ENCODE measurements around the gene SLC35B1. TPM values are rescaled to one million over a fixed set of nuclear protein-coding genes. Genes with fewer than 3 reads are reported as not detected.

The SLC35B1 gene
- total and polyA plus RNA-seq, 10 of the 15 experiments (the other 5 are each of a cell fraction or from before 2014, with no cell fraction given): 40.0 to 113 (median 51.6) TPM

- peak; percentile 60; the same call in 1 of the 2 replicates for TF ChIP-seq BMI1 (IDR thresholded peaks at IDR 0.05; ENCODE audit: borderline replicate concordance)
- no peak for TF ChIP-seq ETV6 (conservative IDR thresholded peaks at IDR 0.05 in 1 of 2, IDR thresholded peaks at IDR 0.05 in 1 of 2; ENCODE audit: borderline replicate concordance in 1 of 2, low read depth in 1 of 2)
- TF ChIP-seq MLLT1 (IDR thresholded peaks at IDR 0.05): peak; percentile 82
- peak; percentile 45; the same call in 1 of the 2 replicates for TF ChIP-seq RAD51 (IDR thresholded peaks at IDR 0.05)
- peak; percentile 92 for TF ChIP-seq SPI1 (IDR thresholded peaks at IDR 0.05; ENCODE audit: borderline replicate concordance, insufficient read depth, low read depth, low read length)
- no peak for TF ChIP-seq SRF (IDR thresholded peaks at IDR 0.05; ENCODE audit: low read depth in 2 of 2, low read length in 2 of 2)
- peak; percentile 86; the same call in 1 of the 2 replicates for TF ChIP-seq MTA3 (IDR thresholded peaks at IDR 0.05; ENCODE audit: borderline replicate concordance, low read length)
- no peak for TF ChIP-seq CEBPZ (IDR thresholded peaks at IDR 0.05; ENCODE audit: low read depth, low read length)
- no peak for TF ChIP-seq ZSCAN29 (IDR thresholded peaks at IDR 0.05)
- TF ChIP-seq TAF1 (IDR thresholded peaks at IDR 0.05; ENCODE audit: borderline replicate concordance, low read depth, low read length): peak; percentile 35; the same call in 1 of the 2 replicates
- no peak for TF ChIP-seq REST (IDR thresholded peaks at IDR 0.05; ENCODE audit: low read depth, low read length)
- TF ChIP-seq E2F4 (IDR thresholded peaks at IDR 0.05; ENCODE audit: low read depth, low read length): no peak
- peak; percentile 92 for TF ChIP-seq ATF7 (IDR thresholded peaks at IDR 0.05; ENCODE audit: low read depth)
- TF ChIP-seq ASH2L (IDR thresholded peaks at IDR 0.05; ENCODE audit: borderline replicate concordance, low read depth): no peak
- 0 out of 2 replicates have a peak, but pooled peaks have one; percentile 15 for TF ChIP-seq NFIC (IDR thresholded peaks at IDR 0.05; ENCODE audit: low read depth, low read length)
- no peak for TF ChIP-seq HCFC1 (IDR thresholded peaks at IDR 0.05; ENCODE audit: low read length)
- no peak for TF ChIP-seq NKRF (conservative IDR thresholded peaks at IDR 0.05)
- no peak for TF ChIP-seq TCF7 (IDR thresholded peaks at IDR 0.05; ENCODE audit: borderline replicate concordance)
These were observed 11.5 kb downstream of the SLC35B1 start (continued) for GRCh38 chr17:49696233-49696761.
